Endothelial cell of hepatic sinusoid (primary cell): Measurements from ENCODE around the gene BRAF.
"Not testable (repeated sequence)": the region's sequence is repeated elsewhere in the genome, so short reads cannot be mapped to it uniquely, and the experiment has no call there.

Experiments used
- in situ Hi-C: cut with HindIII; loops from 2 replicates; pipeline ENCODE4 v1.10.0; 2017; ENCODE audit warnings: low sequenced_read_pairs

The BRAF gene

GRCh38 chr7:140686921-140687320 is 237.8 kb downstream of the BRAF start:
- in situ Hi-C loops, result no loop called here

GRCh38 chr7:140685407-140686087 is 239.2 kb downstream of the BRAF start:
- in situ Hi-C loops, result no loop called here

- in situ Hi-C loops, result no loop called here
Observed at GRCh38 chr7:140684066-140684950, 240.4 kb downstream of the BRAF start.

GRCh38 chr7:140683657-140684056 is 241.1 kb downstream of the BRAF start:
- in situ Hi-C loops, result no loop called here

GRCh38 chr7:140681766-140682165 is 243.0 kb downstream of the BRAF start:
- in situ Hi-C loops, result no loop called here

- in situ Hi-C loops, result no loop called here
Observed at GRCh38 chr7:140680886-140681285, 243.8 kb downstream of the BRAF start.

GRCh38 chr7:140679186-140679585 is 245.5 kb downstream of the BRAF start:
- in situ Hi-C loops, result no loop called here

- in situ Hi-C loops, result no loop called here
Observed at GRCh38 chr7:140678816-140679130, 246.0 kb downstream of the BRAF start.

GRCh38 chr7:140678081-140678815 is 246.5 kb downstream of the BRAF start:
- in situ Hi-C loops, result no loop called here

GRCh38 chr7:140677496-140677895 is 247.2 kb downstream of the BRAF start:
- in situ Hi-C loops, result no loop called here

- in situ Hi-C loops, result not testable (repeated sequence)
Observed at GRCh38 chr7:140676956-140677355, 247.8 kb downstream of the BRAF start.

- in situ Hi-C loops, result no loop called here
Observed at GRCh38 chr7:140676306-140676705, 248.4 kb downstream of the BRAF start.

- in situ Hi-C loops, result no loop called here
Observed at GRCh38 chr7:140675726-140676125, 249.0 kb downstream of the BRAF start.

GRCh38 chr7:140674899-140675701 is 249.6 kb downstream of the BRAF start:
- in situ Hi-C loops, result no loop called here

GRCh38 chr7:140674356-140674800 is 250.4 kb downstream of the BRAF start:
- in situ Hi-C loops, result no loop called here

GRCh38 chr7:140673774-140674155 is 251.0 kb downstream of the BRAF start:
- in situ Hi-C loops, result no loop called here

GRCh38 chr7:140673063-140673773 is 251.5 kb downstream of the BRAF start:
- in situ Hi-C loops, result no loop called here

- in situ Hi-C loops, result no loop called here
Observed at GRCh38 chr7:140672382-140673062, 252.2 kb downstream of the BRAF start, which contains the start of gene ADCK2. Gene ADCK2, plus strand, starts transcription at chr7:140672945. Its CDS starts 386 bp downstream, at chr7:140673331.

- in situ Hi-C loops, result no loop called here
Observed at GRCh38 chr7:140671966-140672365, 252.8 kb downstream of the BRAF start.
